Motor neuron (in vitro differentiated cells): ENCODE data around the gene IFITM2. TPM values are rescaled to one million over a fixed set of nuclear protein-coding genes. Genes with fewer than 3 reads are reported as not detected.

Experiments
- ATAC-seq, 8 experiments: fragments of 200-7000 bp; cut with Tn5 transposase; replicated peaks in 6 of 8; 2 replicates each; pipeline ENCODE4 v1.8.0; 2021; ENCODE audit warnings: mild to moderate bottlenecking in 8 of 8, moderate library complexity in 8 of 8
- H3K27ac ChIP-seq, 2 donors: fragments of 250-450 bp; sonication (Bioruptor Pico); 2 replicates each; pipeline ENCODE4 v1.9.0; 2021; ENCODE audit warnings: antibody characterized with exemption in 2 of 2, mild to moderate bottlenecking in 2 of 2, moderate library complexity in 1 of 2
- H3K4me1 ChIP-seq, 2 donors: fragments of 250-450 bp; sonication (Bioruptor Pico); replicated peaks in 1 of 2; 2 replicates each; pipeline ENCODE4 v1.6.1; 2021; ENCODE audit warnings: antibody characterized with exemption in 2 of 2, mild to moderate bottlenecking in 2 of 2, moderate library complexity in 1 of 2
- H3K4me3 ChIP-seq, 5 donors: fragments of 250-450 bp; sonication (Bioruptor Pico); 2 replicates each; pipeline ENCODE4 v1.9.0; 2021; ENCODE audit warnings: antibody characterized with exemption in 5 of 5, mild to moderate bottlenecking in 5 of 5, moderate library complexity in 4 of 5
- WGBS, 10 experiments: fragments of 450-650 bp; shearing (Covaris generic); methylation state at CpG; one replicate each; pipeline ENCODE4 v1.0.0; 2022; 5-methylcytosine and 5-hydroxymethylcytosine counted together
- in situ Hi-C, 9 experiments: fragments of 400-800 bp; cut with MboI; loops; one replicate each; pipeline ENCODE4 v1.15.0; 2021; ENCODE audit warnings: low sequenced_read_pairs in 9 of 9, low pct_unique_long_range_greater_than_20kb in 2 of 9; ENCODE audit not compliant: unreplicated experiment in 9 of 9
- total RNA-seq, 8 experiments: library from RNA; unstranded; fragments of 300-600 nt; gene quantifications; 2 replicates each; pipeline versions ENCODE4 v1.2.3 to v1.2.4, GENCODE V29; 2022

The IFITM2 gene
- total RNA-seq, 8 experiments from 2014 or later = 0.38 to 809 (median 64.6) TPM

DNA sequence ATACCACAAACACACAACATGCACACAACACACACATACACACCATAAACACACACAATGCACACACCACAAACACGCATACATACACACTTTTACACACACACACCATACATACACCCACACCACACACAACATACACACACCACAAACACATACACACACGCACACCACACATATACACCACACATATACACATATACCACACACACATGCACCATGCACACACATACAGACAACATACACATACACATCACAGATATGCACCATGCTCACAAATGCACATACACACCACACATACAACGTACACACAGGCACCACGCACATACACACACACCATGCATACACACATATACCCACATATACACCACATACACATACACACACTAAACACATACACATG, 50.0 kb downstream of the IFITM2 start:
- in situ Hi-C loops = loop anchor here in 1 of 9 experiments (10.0 kb wide), 1 partner anchor 123 kb away; the partner anchor contains the start of genes PSMD13 and SIRT3
- Histone ChIP-seq H3K4me1 (peaks cover 9 to 32% of the 10 kb centered on the region in 2 donors), H3K4me3 (no peak overlapping the region), H3K27ac (no peak overlapping the region)
- ATAC-seq = no peak
- WGBS, 10 experiments = 76 to 100% (median 100%) methylated on average over 1 to 4 of the region's 4 CpGs; no CpG with 5 or more reads in 3 of the 10 experiments

DNA sequence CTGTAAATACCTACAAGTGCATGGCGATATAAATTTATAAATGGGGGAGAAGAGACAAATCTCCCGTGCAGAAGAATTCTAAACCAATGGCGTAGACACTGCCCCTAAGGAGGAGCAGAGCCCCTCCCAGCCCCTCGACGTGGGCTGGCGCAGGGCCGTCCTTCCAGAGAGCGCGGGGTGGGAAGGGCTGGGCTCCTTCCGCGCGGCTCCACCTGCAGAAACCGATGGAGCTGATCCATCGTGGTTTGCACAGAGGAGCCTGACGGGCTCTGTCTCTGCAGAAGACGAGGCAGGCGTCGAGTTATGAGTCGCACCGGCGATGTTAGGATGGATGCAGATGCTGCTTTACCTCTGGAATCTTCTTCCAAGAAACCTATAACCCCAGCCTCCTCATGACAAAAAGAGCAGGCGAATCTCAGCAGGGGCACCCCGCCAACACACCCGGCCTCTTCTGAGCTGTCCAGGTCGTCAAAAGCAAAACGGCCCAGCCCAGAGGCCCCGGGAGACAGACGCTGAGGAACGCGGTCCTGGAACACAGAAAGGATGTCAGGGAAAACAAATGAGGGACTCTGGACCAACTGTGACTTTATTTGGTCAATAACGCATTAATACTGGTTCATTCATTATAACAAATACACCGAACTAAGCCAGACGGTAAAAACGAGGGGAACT, 50.6 kb downstream of the IFITM2 start:
- peak in 1 of 8 experiments; percentile 24 for ATAC-seq
- 10 to 76% (median 42%) methylated on average over 1 to 14 of the region's 34 CpGs; no CpG with 5 or more reads in 2 of the 10 experiments for WGBS, 10 experiments
- Histone ChIP-seq H3K4me1 (peaks cover 9 to 29% of the 10 kb centered on the region in 2 donors), H3K4me3 (no peak overlapping the region), H3K27ac (no peak overlapping the region)
- in situ Hi-C loops = loop anchor here in 1 of 9 experiments (10.0 kb wide), 1 partner anchor 123 kb away; the partner anchor contains the start of genes PSMD13 and SIRT3

Other genes starting within 250 kb of the IFITM2 start
- gene SCGB1C1, start 114.7 kb upstream of the IFITM2 start, total RNA-seq = not detected
- gene BET1L, start 100.4 kb upstream of the IFITM2 start, total RNA-seq = 10 to 100 TPM; 17.7 to 35.6 (median 31.3) TPM
- 10 to 100 TPM; 39.0 to 94.0 (median 64.1) TPM for gene RIC8A, start 100.1 kb upstream of the IFITM2 start, total RNA-seq
- 10 to 100 TPM; 15.1 to 35.0 (median 16.6) TPM for gene SIRT3, start 71.5 kb upstream of the IFITM2 start, total RNA-seq
- gene PSMD13, start 70.8 kb upstream of the IFITM2 start, total RNA-seq = 100 to 1,000 TPM; 106 to 155 (median 141) TPM
- under 1 TPM in 4 of 8 experiments, not detected in 4; 0.14 to 0.33 (median 0.16) TPM for gene NLRP6, start 29.4 kb upstream of the IFITM2 start, total RNA-seq
- 10 to 100 TPM in 2 of 8 experiments, 1 to 10 TPM in 3, under 1 TPM in 3; 0.60 to 40.6 (median 3.3) TPM for gene PGGHG, start 18.7 kb upstream of the IFITM2 start, total RNA-seq
- gene IFITM5, start 8.3 kb upstream of the IFITM2 start, total RNA-seq = 1 to 10 TPM in 2 of 8 experiments, under 1 TPM in 1, not detected in 5; 0.51 to 1.5 (median 1.1) TPM
- 1,000 to 10,000 TPM in 2 of 8 experiments, 100 to 1,000 TPM in 2, under 1 TPM in 1, not detected in 3; 0.16 to 1,915 (median 317) TPM for gene IFITM1, start 6.2 kb downstream of the IFITM2 start, total RNA-seq
- gene IFITM3, start 13.0 kb downstream of the IFITM2 start, total RNA-seq = 1,000 to 10,000 TPM in 1 of 8 experiments, 100 to 1,000 TPM in 3, 10 to 100 TPM in 1, 1 to 10 TPM in 3; 1.1 to 1,534 (median 213) TPM
- 100 to 1,000 TPM in 1 of 8 experiments, 10 to 100 TPM in 6, 1 to 10 TPM in 1; 9.7 to 103 (median 70.9) TPM for gene B4GALNT4, start 61.7 kb downstream of the IFITM2 start, total RNA-seq
- 10 to 100 TPM in 1 of 8 experiments, 1 to 10 TPM in 3, under 1 TPM in 3, not detected in 1; 0.21 to 24.4 (median 3.2) TPM for gene PKP3, start 86.4 kb downstream of the IFITM2 start, total RNA-seq
- 100 to 1,000 TPM in 1 of 8 experiments, 10 to 100 TPM in 7; 19.5 to 131 (median 28.5) TPM for gene SIGIRR, start 107.2 kb downstream of the IFITM2 start, total RNA-seq
- 1 to 10 TPM in 3 of 8 experiments, under 1 TPM in 4, not detected in 1; 0.11 to 4.3 (median 0.60) TPM for gene ANO9, start 134.2 kb downstream of the IFITM2 start, total RNA-seq
- 10 to 100 TPM; 11.4 to 37.9 (median 21.2) TPM for gene PTDSS2, start 142.5 kb downstream of the IFITM2 start, total RNA-seq
- gene RNH1, start 199.4 kb downstream of the IFITM2 start, total RNA-seq = 100 to 1,000 TPM in 4 of 8 experiments, 10 to 100 TPM in 4; 55.8 to 181 (median 94.8) TPM
- 10 to 100 TPM; 38.5 to 96.1 (median 57.2) TPM for gene HRAS, start 227.8 kb downstream of the IFITM2 start, total RNA-seq
- gene LRRC56, start 229.7 kb downstream of the IFITM2 start, total RNA-seq = 1 to 10 TPM in 6 of 8 experiments, under 1 TPM in 2; 0.75 to 7.6 (median 1.8) TPM